ENCODE data around the gene TTLL13. TPM values are rescaled to one million over a fixed set of nuclear protein-coding genes. Genes with fewer than 3 reads are reported as not detected.
"Not testable (repeated sequence)": the region's sequence is repeated elsewhere in the genome, so short reads cannot be mapped to it uniquely, and the experiment has no call there.

TTLL13 gene
- total and polyA plus RNA-seq, 12 donors: 0.11 to 1.9 (median 0.28) TPM; not detected in 5

DNA sequence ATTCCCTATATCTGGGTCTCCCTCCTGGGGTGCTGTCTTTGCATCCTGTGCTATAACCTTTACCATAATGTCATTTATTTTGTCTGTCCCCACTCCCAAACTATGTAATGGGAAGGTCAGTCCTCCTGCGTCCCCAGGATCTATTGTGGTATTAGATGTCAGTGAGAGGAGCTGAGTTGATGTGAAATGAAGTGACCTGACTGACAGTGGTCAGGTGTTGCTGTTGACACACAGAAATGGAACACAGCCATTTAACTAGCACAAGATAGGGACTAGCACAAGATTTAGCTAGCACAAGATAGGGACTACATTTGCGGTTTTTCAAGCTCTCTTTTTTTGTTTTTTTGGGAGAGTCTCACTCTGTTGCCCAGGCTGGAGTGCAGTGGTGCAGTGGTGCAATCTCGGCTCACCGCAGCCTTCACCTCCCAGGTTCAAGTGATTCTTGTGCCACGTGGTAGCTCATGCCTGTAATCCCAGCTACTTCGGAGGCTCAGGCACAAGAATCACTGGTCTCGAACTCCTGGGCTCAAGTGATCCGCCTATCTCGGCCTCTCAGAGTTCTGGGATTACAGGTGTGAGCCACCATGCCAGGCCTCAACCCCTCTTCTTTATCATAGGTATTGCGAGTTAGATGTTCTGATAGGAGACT is 21.3 kb downstream of the TTLL13 start:
- intact Hi-C loops (cut with DNase I): no loop called here
- Histone ChIP-seq H3K4me1 (replicated peaks in 1 of 2) (peaks cover 12 to 47% of the 10 kb centered on the region in 2 donors), H3K9me3 (replicated peaks in 1 of 3) (no peaks in the 10 kb centered on the region), H3K4me3 (no peak overlapping the region), H3K36me3 (replicated peaks in 1 of 2) (peaks cover 0 to 30% of the 10 kb centered on the region in 2 donors), H3K27ac (no peak overlapping the region), H3K27me3 (no peaks in the 10 kb centered on the region)
- DNase-seq: no peak
- TF ChIP-seq, protein P1, sequence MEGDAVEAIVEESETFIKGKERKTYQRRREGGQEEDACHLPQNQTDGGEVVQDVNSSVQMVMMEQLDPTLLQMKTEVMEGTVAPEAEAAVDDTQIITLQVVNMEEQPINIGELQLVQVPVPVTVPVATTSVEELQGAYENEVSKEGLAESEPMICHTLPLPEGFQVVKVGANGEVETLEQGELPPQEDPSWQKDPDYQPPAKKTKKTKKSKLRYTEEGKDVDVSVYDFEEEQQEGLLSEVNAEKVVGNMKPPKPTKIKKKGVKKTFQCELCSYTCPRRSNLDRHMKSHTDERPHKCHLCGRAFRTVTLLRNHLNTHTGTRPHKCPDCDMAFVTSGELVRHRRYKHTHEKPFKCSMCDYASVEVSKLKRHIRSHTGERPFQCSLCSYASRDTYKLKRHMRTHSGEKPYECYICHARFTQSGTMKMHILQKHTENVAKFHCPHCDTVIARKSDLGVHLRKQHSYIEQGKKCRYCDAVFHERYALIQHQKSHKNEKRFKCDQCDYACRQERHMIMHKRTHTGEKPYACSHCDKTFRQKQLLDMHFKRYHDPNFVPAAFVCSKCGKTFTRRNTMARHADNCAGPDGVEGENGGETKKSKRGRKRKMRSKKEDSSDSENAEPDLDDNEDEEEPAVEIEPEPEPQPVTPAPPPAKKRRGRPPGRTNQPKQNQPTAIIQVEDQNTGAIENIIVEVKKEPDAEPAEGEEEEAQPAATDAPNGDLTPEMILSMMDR (IDR thresholded peaks at IDR 0.05): no peak
- no peak for TF ChIP-seq POLR2A (IDR thresholded peaks at IDR 0.05)
- 83 to 90% (median 84%) methylated on average over 10 of the region's 10 CpGs for WGBS, 4 donors

DNA sequence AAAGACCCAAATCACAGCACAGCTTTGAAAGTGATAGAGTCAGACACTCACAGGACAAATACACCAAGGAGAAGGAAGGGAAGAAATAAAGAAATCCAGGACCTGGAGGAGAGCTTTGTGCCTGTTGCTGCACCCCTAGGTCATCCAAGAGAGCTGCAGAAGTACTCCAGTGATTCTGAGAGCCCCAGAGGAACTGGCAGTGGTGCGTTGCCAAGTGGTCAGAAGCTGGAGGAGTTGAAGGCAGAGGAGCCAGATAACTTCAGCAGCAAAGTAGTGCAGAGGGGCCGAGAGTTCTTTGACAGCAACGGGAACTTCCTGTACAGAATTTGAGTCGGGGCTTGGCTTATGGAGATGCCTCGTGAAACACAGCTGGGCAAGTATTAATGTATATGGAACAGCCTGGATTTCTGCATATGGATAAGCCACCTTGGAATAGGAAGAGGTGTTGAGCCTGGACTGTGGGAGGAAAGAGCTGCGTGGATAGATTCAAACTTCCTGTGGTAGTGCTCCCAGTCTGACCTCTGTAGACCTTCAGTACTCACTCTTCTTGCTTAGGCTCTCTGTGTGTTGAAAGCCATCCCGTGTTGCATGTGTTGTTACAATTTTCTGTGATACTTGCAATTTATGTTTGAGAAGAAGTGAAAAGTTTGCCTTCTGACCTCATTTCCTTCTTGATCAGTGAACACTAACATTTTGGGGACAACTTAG is 22.3 kb downstream of the TTLL13 start:
- H3K36me3 ChIP-seq (replicated peaks in 1 of 2): peaks cover 0 to 30% of the 10 kb centered on the region in 2 donors
- WGBS, 4 donors: 71 to 75% (median 74%) methylated on average over 7 of the region's 7 CpGs
- H3K4me3 ChIP-seq: no peak overlapping the region
- intact Hi-C loops (cut with DNase I): no loop called here
- H3K9me3 ChIP-seq (replicated peaks in 1 of 3): no peaks in the 10 kb centered on the region
- no peak overlapping the region for H3K27ac ChIP-seq
- no peak for DNase-seq
- peaks cover 10 to 44% of the 10 kb centered on the region in 2 donors for H3K4me1 ChIP-seq (replicated peaks in 1 of 2)
- no peaks in the 10 kb centered on the region for H3K27me3 ChIP-seq
- TF ChIP-seq, protein P1 (IDR thresholded peaks at IDR 0.05): no peak
- no peak for TF ChIP-seq POLR2A (IDR thresholded peaks at IDR 0.05)

DNA sequence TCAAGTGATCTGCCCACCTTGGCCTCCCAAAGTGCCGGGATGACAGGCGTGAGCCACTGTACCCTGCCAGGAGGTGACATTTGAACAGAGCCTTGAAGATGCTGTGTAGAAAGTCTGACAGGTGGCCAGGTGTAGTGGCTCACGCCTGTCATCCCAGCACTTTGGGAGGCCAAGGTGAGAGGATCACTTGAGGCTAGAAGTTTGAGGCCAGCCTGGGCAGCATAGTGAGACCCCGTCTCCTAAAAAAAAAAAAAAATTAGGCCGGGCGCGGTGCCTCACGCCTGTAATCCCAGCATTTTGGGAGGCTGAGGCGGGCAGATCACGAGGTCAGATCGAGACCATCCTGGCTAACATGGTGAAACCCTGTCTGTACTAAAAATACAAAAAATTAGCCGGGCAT is 29.1 kb downstream of the TTLL13 start:
- H3K27me3 ChIP-seq; H3K4me3 ChIP-seq; H3K9me3 ChIP-seq (replicated peaks in 1 of 3); H3K27ac ChIP-seq; H3K36me3 ChIP-seq (replicated peaks in 1 of 2); H3K4me1 ChIP-seq (replicated peaks in 1 of 2); intact Hi-C loops (cut with DNase I): not testable (repeated sequence)
- 93 to 96% (median 95%) methylated on average over 11 to 12 of the region's 12 CpGs for WGBS, 4 donors
- DNase-seq: peak in 1 of 7 donors; percentile 27

DNA sequence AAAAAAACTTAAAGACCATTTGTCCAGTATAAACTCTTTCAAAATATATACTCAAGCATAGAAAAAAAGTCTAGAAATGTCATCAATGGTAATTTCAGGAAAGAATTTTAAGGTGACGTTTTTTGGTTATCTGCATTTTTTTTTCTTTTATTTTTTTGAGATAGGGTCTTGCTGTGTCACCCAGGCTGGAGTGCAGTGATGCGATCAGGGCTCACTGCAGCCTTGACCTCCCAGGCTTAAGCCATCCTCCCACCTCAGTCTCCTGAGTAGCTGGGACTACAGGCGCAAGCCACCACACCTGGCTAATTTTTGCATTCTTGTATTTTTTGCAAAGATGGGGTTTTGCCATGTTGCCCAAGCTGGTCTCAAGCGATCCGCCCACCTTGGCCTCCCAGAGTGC is 31.4 kb downstream of the TTLL13 start:
- DNase-seq; H3K36me3 ChIP-seq (replicated peaks in 1 of 2); H3K4me1 ChIP-seq (replicated peaks in 1 of 2); intact Hi-C loops (cut with DNase I); H3K27me3 ChIP-seq; H3K9me3 ChIP-seq (replicated peaks in 1 of 3); H3K4me3 ChIP-seq; H3K27ac ChIP-seq: not testable (repeated sequence)
- 79 to 91% (median 89%) methylated on average over 5 of the region's 5 CpGs for WGBS, 4 donors

DNA sequence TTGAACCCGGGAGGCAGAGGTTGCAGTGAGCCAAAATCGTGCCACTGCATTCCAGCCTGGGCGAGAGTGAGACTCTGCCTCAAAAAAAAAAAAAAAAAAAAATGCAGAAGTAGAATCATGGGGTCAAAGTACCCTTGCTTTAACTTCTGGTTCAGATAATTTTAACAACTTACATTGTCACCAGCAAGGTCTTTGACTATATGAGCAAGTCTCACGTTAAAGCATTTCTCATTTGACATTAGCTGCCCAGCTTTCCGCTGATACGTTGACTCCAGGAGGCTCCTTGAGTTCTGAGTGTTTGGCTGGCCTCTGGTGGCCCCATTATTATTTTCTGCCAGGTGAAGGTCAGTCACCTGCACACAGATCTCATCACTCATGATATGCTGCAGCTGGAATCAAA is 32.3 kb downstream of the TTLL13 start:
- H3K4me1 ChIP-seq (replicated peaks in 1 of 2); H3K9me3 ChIP-seq (replicated peaks in 1 of 3); H3K36me3 ChIP-seq (replicated peaks in 1 of 2); H3K27ac ChIP-seq; intact Hi-C loops (cut with DNase I); DNase-seq; H3K4me3 ChIP-seq; H3K27me3 ChIP-seq: not testable (repeated sequence)
- 48 to 69% (median 63%) methylated on average over 6 of the region's 6 CpGs for WGBS, 4 donors

DNA sequence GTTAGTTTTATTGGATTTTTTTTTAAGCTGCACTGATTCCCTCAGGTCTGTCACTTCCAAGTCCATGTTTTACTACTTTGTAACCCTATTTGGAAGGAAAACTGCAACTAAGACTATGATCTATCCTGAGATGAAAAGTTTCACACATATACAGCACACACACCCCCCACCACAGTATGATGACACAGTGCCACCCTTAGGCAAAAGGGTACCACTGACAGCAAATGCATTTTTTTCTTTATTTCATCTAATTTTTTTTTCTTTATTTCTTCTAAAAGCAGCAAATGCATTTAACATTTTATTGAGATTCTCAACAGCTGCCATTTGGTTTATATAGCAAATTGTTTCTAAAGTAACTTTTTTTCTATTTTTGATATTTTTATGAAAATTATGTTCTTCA is 37.3 kb downstream of the TTLL13 start:
- no peaks in the 10 kb centered on the region for H3K9me3 ChIP-seq (replicated peaks in 1 of 3)
- H3K27me3 ChIP-seq: no peaks in the 10 kb centered on the region
- intact Hi-C loops (cut with DNase I): no loop called here
- H3K4me3 ChIP-seq: no peak overlapping the region
- H3K27ac ChIP-seq: no peak overlapping the region
- TF ChIP-seq, protein P1 (IDR thresholded peaks at IDR 0.05): peak in 5 of 6 experiments; percentile 16 to 47 (median 40)
- TF ChIP-seq POLR2A (IDR thresholded peaks at IDR 0.05): no peak
- no peaks in the 10 kb centered on the region for H3K4me1 ChIP-seq (replicated peaks in 1 of 2)
- peak in 2 of 7 donors; percentile 42 to 43 for DNase-seq
- no peaks in the 10 kb centered on the region for H3K36me3 ChIP-seq (replicated peaks in 1 of 2)

Measured in adrenal gland (tissue), 12 donors.